ENCODE measurements around the gene CCNB3.

The CCNB3 gene

GRCh38 chrX:50375481-50376267, 171.1 kb downstream of the CCNB3 start:
- DNase-seq = no peak

GRCh38 chrX:50381729-50382415, 177.3 kb downstream of the CCNB3 start:
- no peak for DNase-seq

GRCh38 chrX:50386520-50386919, 182.0 kb downstream of the CCNB3 start:
- no peak for DNase-seq

- no peak for DNase-seq
These were observed 189.3 kb downstream of the CCNB3 start for GRCh38 chrX:50393902-50394301.

Data from stimulated activated CD4-positive, alpha-beta T cell treated with anti-CD3 and anti-CD28 coated beads, Interleukin-2, amount 100 ng/mL, for 24 hours (primary cell).